ENCODE results near the gene MPV17. TPM values are rescaled to one million over a fixed set of nuclear protein-coding genes. Genes with fewer than 3 reads are reported as not detected.

The MPV17 gene
- total and polyA plus RNA-seq, 2 of the 13 experiments (the other 11 are each of a cell fraction or from before 2014, with no cell fraction given): 48.9 to 129 TPM

GRCh38 chr2:27322766-27323595 lies at the start of gene MPV17 (continued):
- TF ChIP-seq IRX3 (CRISPR knock-in tag; IDR thresholded peaks at IDR 0.05; ENCODE audit: borderline replicate concordance, low read depth) (peak; percentile 92; the same call in 1 of the 2 replicates), AFF4 (CRISPR knock-in tag; IDR thresholded peaks at IDR 0.05) (no peak), ZNF547 (CRISPR knock-in tag; IDR thresholded peaks at IDR 0.05) (peak; percentile 87; the same call in 1 of the 2 replicates), ZFP82 (CRISPR knock-in tag; IDR thresholded peaks at IDR 0.05; ENCODE audit: borderline replicate concordance) (peak; percentile 80; the same call in 1 of the 2 replicates), TFE3 (CRISPR knock-in tag; IDR thresholded peaks at IDR 0.05) (peak; percentile 95), TGIF2 (CRISPR knock-in tag; IDR thresholded peaks at IDR 0.05) (peak; percentile 69), ZNF75D (CRISPR knock-in tag; IDR thresholded peaks at IDR 0.05; ENCODE audit: borderline replicate concordance) (no peak), ZNF292 (CRISPR knock-in tag; IDR thresholded peaks at IDR 0.05; ENCODE audit: borderline replicate concordance, low read depth) (no peak; the same call in 1 of the 2 replicates), KDM3A (CRISPR knock-in tag; IDR thresholded peaks at IDR 0.05; ENCODE audit: low read depth) (peak; percentile 62; the same call in 1 of the 2 replicates), NRL (CRISPR knock-in tag; IDR thresholded peaks at IDR 0.05; ENCODE audit: borderline replicate concordance) (peak; percentile 97), MTF1 (CRISPR knock-in tag; IDR thresholded peaks at IDR 0.05) (no peak), ETS1 (CRISPR knock-in tag; IDR thresholded peaks at IDR 0.05) (peak; percentile 92), ZNF556 (CRISPR knock-in tag; IDR thresholded peaks at IDR 0.05; ENCODE audit: borderline replicate concordance) (0 out of 2 replicates have a peak, but pooled peaks have one; percentile 44), SIN3A (IDR thresholded peaks at IDR 0.05; ENCODE audit: borderline replicate concordance, low read depth, low read length) (peak; percentile 64), MED8 (CRISPR knock-in tag; IDR thresholded peaks at IDR 0.05; ENCODE audit: insufficient replicate concordance) (peak; percentile 83), ZNF281 (CRISPR knock-in tag; IDR thresholded peaks at IDR 0.05; ENCODE audit: borderline replicate concordance) (peak; percentile 81; the same call in 1 of the 2 replicates), ZNF777 (CRISPR knock-in tag; IDR thresholded peaks at IDR 0.05) (peak; percentile 54), JUND (CRISPR knock-in tag; IDR thresholded peaks at IDR 0.05) (no peak; the same call in 1 of the 2 replicates), ISL2 (CRISPR knock-in tag; IDR thresholded peaks at IDR 0.05) (peak; percentile 85)

All from HepG2 (cell line).